Glomerular visceral epithelial cell (primary cell): Measurements from ENCODE around the gene TGFBRAP1.
"Not testable (repeated sequence)": the region's sequence is repeated elsewhere in the genome, so short reads cannot be mapped to it uniquely, and the experiment has no call there.

Experiments
- DNase-seq: peaks from one replicate; pipeline ENCODE4 v3.0.0-alpha.2; 2016; ENCODE audit errors: extremely low spot score

TGFBRAP1 gene

GRCh38 chr2:105271393-105272045 is 58.0 kb downstream of the TGFBRAP1 start:
- no peak for DNase-seq

DNA sequence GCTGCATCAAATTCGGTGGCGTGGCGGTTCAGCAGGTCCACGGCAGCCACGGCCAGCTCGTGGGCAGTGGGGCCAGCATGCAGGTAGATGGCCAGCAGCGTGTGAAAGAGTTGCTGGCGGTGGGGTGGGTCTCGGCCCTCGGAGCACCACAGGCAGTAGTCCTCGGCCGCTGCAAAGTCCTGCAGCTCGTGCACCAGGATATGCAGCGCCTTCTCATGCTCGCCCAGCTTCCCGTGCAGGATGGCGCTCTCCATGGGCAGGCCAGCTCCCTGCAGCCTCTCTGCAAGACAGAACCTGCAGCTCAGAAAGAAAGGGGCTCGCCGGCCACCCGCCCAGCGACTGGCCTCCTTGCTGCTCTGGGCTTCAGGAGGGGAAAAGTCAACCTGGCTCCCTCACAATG is 60.1 kb downstream of the TGFBRAP1 start:
- no peak for DNase-seq

- peak; percentile 58 for DNase-seq
Measured at GRCh38 chr2:105262651-105263091, 66.9 kb downstream of the TGFBRAP1 start.

DNA sequence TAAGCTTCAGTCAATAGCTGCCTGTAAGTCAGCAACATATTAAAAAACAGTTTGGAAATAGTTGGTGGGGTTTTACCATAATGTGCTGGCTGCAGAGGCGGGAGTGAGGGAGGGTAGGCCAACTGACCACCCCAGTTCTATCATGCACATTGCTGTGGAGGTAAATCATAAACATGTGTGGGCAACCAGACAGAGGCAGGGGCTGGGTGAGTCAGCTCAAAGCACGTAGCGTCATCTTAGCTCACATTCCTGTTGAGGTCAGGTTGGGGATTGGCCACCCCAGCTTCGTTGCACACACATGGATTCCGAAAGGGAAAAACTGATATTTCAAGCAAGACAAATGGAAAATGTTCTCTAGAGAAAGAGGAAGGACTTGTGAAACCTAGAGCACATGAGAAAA is 68.5 kb downstream of the TGFBRAP1 start:
- DNase-seq: peak; percentile 98

- no peak for DNase-seq
Measured at GRCh38 chr2:105258835-105259350, 70.6 kb downstream of the TGFBRAP1 start.

GRCh38 chr2:105257981-105258380 is 71.6 kb downstream of the TGFBRAP1 start:
- DNase-seq: no peak

DNA sequence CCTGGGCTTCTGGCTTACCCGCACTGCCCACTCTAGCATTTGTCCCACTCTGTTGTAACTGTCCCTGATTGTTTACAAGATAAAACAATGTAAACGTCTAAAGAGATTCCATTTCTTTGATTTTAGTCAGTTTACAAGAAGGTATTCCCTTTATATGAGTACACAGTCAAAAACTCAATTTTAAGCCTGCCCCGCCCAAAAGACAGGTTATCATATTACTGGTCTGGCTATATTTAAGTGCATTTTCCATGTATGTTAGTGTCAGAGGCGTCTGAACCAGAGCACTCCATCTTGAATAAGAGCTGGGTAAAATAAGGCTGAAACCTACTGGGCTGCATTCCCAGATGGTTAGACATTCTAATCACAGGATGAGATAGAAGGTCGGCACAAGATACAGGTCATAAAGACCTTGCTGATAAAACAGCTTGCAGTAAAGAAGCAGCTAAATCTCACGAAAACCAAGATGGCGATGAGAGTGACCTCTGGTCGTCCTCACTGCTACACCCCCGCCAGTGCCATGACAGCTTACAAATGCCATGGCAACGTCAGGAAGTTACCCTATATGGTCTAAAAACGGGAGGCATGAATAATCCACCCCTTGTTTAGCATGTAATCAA is 73.0 kb downstream of the TGFBRAP1 start:
- DNase-seq: no peak

DNA sequence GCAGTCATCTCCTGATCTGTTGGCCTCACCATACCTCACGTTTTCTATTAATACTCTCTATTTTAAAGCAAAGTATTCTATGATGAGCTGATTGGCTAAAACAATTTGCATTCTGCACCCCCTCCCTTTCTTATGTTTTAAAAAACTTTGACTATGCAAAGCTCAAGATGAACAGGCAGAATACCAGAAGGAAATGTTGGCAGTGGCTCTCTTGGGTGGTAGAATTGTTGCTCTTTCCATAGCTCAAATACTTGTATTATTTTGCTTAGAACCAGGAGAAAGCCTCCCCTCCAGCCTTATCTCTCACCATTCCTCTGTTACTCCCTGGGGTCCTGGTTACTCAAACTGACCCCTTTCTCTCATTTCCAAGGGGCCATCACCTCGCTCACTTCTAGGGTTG is 73.6 kb downstream of the TGFBRAP1 start:
- no peak for DNase-seq

DNA sequence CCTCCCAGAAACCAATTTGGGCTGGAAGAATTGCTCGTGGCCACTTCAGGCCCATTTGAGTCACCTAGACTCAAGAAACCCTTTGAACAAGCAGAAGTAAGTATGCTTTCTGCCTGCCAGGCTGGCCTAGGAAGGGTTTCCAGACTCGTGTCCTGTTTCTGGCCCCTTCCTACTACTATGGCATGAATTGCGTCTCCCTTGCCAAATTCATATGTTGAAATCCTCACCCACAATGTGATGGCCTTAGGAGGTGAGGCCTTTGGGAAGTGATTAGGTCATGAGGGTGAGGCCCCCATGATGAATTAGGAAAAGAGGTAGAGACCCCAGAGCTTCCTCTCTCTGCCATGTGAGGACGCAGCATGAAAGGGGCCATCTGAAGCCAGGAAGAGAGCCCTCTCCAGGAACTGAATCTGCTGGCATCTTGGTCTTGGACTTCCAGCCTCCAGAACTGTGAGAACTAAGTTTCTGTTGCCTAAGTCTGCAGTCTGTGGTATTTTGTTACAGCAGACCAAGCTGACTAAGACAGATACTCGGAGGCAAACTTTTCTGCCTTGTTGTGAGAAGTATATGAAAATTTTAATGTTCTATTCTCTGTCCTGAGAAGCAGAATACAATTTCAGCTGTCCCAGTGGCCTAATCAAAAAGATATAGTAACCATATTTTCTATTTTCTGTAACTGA is 74.9 kb downstream of the TGFBRAP1 start:
- no peak for DNase-seq

DNA sequence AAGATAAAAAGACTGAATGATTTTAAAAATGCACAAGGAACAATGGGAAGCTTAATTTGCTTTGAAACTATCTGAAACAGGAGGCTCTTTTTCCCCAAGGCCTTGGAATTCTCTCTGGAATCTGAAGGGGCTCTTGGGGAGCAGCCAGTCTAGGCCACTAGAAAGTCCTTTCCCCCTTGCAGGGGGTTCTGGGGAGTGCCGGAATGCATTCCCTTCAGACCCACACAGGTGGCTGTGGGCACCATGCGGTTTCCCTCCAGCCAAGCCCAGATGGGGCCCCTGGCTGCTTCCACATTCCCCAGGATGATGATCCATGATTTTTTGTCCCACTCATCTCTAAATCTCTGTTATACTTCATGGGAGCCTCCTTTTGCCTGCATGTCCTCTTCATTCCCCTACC is 77.3 kb downstream of the TGFBRAP1 start:
- peak; percentile 94 for DNase-seq

- not testable (repeated sequence) for DNase-seq
Measured at GRCh38 chr2:105251016-105251648, 78.4 kb downstream of the TGFBRAP1 start.

DNA sequence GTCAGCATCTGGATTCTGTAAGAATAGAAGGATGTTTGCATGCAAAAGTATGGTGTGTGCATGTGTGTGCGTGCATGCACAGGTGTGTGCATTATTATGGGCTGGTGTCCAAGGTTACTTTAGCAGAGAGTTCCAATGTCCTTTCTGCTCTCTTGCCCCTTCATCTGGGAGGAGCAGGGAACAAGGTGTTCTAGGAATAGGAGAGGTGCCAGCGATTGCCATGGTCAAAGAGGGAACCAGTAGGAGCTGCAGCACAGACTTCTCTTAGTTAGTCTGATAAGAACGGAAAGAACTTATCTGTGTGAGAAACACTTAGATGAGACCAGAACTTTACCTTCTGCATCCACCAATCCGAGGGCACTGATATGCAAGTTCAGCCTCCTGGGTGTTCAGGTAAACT is 79.6 kb downstream of the TGFBRAP1 start:
- no peak for DNase-seq

GRCh38 chr2:105249181-105249580 is 80.4 kb downstream of the TGFBRAP1 start:
- no peak for DNase-seq

DNA sequence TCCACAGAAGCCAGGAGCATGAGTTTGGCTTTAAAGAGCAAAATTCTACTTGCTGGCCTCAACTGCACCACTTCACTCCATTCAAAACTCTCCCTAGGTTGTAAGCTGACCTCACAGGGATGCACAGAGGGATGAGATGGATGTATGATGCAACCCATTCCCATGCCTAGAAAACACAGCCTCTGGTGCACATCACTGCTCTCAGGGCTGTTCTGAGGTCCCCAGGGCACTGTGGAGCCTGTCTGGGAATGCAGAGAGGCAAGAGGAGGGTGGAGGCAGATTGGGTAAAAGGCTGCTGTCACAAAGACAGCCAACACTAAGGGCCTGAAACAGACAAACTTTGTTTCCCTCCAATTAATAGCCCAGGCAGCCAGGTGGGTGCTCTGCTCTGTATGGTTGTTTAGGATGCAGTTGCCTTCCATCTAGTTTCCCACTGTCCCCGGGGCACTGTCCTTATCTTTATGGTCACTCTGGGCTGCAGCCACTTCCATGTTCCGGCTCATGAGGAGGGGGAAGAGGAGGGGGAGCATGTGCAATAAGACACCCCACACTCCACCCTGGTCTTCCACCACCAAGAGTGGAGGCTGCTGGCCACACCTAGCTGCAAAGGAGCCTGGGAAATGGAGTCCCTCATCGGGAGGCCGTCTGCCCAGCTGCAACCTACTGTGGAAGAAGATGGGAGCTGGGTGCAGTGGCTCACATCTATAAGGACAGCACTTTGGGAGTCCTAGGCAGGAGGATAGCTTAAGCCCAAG is 81.0 kb downstream of the TGFBRAP1 start:
- no peak for DNase-seq

DNA sequence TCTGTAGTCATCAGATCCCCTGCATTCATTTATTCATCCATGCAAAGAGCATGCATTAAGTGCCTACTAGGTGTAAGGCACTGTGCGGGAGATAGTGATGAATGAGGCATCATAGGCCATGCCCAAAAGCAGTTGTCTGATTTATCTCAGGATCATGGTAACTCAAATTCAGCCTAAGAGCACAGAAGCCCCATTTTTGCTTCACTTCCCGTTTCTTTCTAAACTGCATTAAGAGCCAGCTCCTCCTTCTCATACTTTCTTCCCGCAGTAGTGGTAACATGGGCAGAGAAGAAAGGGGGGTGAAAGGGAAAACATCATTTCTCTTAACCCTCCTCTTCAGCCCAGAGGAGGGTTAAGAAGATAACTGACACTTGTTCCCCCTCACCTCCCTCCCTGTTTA is 85.1 kb downstream of the TGFBRAP1 start:
- DNase-seq: no peak

- DNase-seq: no peak
Measured at GRCh38 chr2:105243961-105244360, 85.6 kb downstream of the TGFBRAP1 start.

- no peak for DNase-seq
Measured at GRCh38 chr2:105242286-105242993, 87.1 kb downstream of the TGFBRAP1 start.

DNA sequence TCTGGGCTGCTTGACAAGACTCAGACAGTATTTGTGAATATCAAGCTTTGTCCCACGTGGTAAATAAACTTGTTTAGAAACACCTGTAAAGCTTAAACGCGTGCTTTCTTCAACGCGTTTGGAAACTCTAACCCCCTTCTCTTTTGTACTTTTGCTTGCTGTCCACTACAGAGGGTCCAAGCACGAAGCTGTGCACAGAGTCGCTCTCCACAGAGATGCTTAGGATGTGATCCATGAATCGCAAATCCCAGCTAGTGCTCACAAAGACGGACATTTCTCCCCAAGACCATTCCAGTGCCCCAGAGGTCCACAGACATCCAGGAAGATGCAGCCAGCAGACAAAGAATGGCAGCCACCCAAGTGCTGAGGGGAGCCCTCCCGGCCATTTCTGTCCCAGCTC is 88.1 kb downstream of the TGFBRAP1 start, which contains the start of gene GPR45:
Gene GPR45, plus strand, starts transcription at position 301 of the 400 bp plus-strand sequence. CDS start 116 bp downstream, outside the sequence.
- no peak for DNase-seq

GRCh38 chr2:105239924-105240323 is 89.6 kb downstream of the TGFBRAP1 start:
- DNase-seq: peak; percentile 97

DNA sequence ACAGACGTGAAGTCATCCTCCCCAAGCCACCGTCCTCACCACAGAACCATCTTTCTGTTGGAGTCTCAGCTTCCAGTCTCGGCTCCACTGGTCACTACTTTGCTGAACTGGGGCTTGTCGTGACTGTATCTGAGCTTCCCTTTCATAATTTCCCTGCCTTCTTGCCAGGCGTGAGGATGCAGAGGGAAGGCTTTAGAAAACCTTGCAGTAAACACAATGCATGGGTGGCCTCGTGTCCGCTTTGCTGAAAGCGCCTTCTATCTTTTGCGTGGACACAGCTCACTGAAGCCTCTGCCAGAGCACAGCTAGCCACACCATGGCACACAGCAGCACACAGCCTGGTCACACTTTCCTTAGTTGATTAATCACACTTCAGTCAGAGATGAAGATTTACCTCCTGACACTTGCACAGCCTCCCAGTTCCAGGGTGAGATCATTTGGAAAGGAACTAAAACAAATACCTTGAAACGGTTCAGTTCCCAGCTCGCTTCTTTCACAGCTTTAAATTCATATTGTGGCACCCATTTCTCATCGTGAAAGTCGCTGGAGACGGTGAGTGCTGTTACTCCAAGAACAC is 90.8 kb downstream of the TGFBRAP1 start:
- peak; percentile 92 for DNase-seq
